Thyroid gland (tissue), 4 donors: ENCODE results near the gene CCDC120.

Experiments used
- POLR2A ChIP-seq, 2 donors: fragments of 450-650 bp; IDR thresholded peaks; one replicate each; pipeline ENCODE4 v1.6.1; 2017; ENCODE audit warnings: antibody characterized with exemption in 2 of 2, mild to moderate bottlenecking in 2 of 2, moderate library complexity in 1 of 2
- TF ChIP-seq, protein P1 (sequence below), 6 experiments: fragments of 200-600 bp in 3 of 6; fragments of 450-650 bp in 3 of 6; sonication (generic) in 3 of 6; IDR thresholded peaks; one replicate each; pipeline ENCODE4 v1.5.1; 2016 to 2019; ENCODE audit warnings: antibody characterized with exemption in 6 of 6, mild to moderate bottlenecking in 2 of 6, inconsistent platforms in 1 of 6, moderate library complexity in 1 of 6

DNA sequence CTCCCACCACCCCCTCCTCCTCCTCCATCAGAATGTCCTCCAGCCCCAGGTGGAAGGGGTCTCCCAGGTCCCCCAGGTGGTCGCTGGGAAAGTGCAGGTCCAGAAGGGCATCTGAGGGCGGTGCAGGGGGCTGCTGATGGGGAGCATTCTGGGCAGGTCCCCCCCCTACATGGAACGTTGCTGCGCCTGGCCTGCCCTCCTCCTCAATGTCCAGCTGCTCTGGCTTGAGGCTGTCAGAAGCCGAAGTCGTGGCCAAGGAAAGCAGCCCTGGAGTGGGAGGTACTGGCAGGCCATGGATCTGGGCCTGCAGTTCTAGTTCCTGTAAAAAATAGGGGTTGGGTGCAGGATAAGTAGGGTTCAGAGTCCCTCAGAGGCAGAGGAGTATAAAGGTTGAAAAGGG is 28.5 kb upstream of the CCDC120 start:
- TF ChIP-seq, protein P1, sequence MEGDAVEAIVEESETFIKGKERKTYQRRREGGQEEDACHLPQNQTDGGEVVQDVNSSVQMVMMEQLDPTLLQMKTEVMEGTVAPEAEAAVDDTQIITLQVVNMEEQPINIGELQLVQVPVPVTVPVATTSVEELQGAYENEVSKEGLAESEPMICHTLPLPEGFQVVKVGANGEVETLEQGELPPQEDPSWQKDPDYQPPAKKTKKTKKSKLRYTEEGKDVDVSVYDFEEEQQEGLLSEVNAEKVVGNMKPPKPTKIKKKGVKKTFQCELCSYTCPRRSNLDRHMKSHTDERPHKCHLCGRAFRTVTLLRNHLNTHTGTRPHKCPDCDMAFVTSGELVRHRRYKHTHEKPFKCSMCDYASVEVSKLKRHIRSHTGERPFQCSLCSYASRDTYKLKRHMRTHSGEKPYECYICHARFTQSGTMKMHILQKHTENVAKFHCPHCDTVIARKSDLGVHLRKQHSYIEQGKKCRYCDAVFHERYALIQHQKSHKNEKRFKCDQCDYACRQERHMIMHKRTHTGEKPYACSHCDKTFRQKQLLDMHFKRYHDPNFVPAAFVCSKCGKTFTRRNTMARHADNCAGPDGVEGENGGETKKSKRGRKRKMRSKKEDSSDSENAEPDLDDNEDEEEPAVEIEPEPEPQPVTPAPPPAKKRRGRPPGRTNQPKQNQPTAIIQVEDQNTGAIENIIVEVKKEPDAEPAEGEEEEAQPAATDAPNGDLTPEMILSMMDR (IDR thresholded peaks at IDR 0.05) = no peak
- no peak for TF ChIP-seq POLR2A (IDR thresholded peaks at IDR 0.05)
